ENCODE data around the gene CDK18.

- TF ChIP-seq ZNF274 (IDR thresholded peaks at IDR 0.05; ENCODE audit: low read depth, low read length), result no peak
- no peak for TF ChIP-seq YY1 (IDR thresholded peaks at IDR 0.05; ENCODE audit: insufficient read depth, insufficient read length)
Observed at GRCh38 chr1:205532026-205532898, 27.8 kb downstream of the CDK18 start.

All from NT2/D1 (cell line).